Measurements from ENCODE around the gene ALG12.

DNA sequence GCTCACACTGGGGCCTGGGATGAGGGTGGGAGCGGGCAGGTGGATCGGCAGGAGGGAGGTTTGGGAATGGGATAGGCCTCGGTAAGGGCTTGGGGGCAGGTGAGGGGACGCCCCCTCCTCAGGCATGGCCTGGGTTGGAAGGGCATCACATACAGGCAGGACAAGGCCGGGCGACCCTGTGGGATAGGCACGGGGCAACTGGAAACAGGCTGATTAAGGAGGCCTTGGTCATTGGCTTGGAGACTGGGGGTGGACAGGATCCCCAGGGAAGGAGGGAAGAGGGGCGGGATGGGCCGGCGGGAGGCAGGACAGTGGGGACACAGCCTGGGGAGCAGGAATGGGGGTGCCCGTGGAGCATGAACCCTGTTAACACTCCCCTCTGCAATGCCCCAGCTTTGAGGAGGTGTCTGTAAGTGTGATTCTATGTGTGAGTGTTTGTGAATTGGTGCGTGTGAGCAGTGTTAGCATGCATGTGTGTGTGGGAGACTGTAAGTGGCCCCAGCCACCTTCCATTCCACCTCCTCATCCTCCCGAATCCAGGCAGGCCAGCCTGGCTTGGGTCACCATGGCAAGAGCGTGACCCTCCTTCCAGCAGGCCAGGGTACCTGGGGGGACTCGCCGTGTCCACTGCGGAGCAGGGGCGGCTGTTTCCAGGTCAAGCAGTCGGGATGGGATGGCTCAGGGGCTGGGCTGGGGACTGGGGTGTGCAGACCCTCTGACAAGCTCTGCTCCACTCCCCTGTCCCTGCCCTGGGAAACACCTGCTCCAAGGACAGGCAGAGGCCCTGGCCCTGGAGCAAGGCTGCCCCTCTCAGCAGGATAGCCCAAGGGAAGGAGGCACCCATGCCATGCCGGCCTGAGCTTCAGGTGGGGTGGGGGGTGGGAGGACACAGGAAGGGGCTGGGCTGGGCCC lies 38.9 kb upstream of the ALG12 start:
- TF ChIP-seq, protein P1, sequence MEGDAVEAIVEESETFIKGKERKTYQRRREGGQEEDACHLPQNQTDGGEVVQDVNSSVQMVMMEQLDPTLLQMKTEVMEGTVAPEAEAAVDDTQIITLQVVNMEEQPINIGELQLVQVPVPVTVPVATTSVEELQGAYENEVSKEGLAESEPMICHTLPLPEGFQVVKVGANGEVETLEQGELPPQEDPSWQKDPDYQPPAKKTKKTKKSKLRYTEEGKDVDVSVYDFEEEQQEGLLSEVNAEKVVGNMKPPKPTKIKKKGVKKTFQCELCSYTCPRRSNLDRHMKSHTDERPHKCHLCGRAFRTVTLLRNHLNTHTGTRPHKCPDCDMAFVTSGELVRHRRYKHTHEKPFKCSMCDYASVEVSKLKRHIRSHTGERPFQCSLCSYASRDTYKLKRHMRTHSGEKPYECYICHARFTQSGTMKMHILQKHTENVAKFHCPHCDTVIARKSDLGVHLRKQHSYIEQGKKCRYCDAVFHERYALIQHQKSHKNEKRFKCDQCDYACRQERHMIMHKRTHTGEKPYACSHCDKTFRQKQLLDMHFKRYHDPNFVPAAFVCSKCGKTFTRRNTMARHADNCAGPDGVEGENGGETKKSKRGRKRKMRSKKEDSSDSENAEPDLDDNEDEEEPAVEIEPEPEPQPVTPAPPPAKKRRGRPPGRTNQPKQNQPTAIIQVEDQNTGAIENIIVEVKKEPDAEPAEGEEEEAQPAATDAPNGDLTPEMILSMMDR (conservative IDR thresholded peaks at IDR 0.05; ENCODE audit: low read length): no peak
- no peak for TF ChIP-seq EZH2phosphoT487 (IDR thresholded peaks at IDR 0.05; ENCODE audit: borderline replicate concordance, low read depth, low read length)

Data from OCI-LY7 (cell line).